Gastrocnemius medialis (tissue), 4 donors: ENCODE data around the gene MOV10. TPM values are rescaled to one million over a fixed set of nuclear protein-coding genes. Genes with fewer than 3 reads are reported as not detected.

Experiments used
- ATAC-seq, 2 donors: fragments of 150-250 bp; one replicate each; pipeline ENCODE4 v1.9.1; 2016
- DNase-seq, 2 donors: peaks; one replicate each; pipeline ENCODE4 v3.0.0-alpha.2; 2019
- H3K27ac ChIP-seq, 4 donors: fragments of 200-600 bp; sonication (generic); 1 replicate in 1 of 4; 2 replicates in 3 of 4; pipeline ENCODE4 v1.5.1; 2016 to 2018; ENCODE audit warnings: mild to moderate bottlenecking in 2 of 4, moderate library complexity in 1 of 4
- H3K27me3 ChIP-seq, 3 donors: fragments of 200-600 bp; sonication (generic) in 2 of 3; 1 replicate in 1 of 3; 2 replicates in 2 of 3; pipeline versions ENCODE4 v1.5.1 to v1.6.0; 2016 to 2019; ENCODE audit warnings: mild to moderate bottlenecking in 1 of 3, moderate library complexity in 1 of 3
- H3K36me3 ChIP-seq, 2 donors: fragments of 200-600 bp; sonication (generic) in 1 of 2; one replicate each; pipeline ENCODE4 v1.5.1; 2017 to 2018
- H3K4me1 ChIP-seq, 2 donors: fragments of 200-600 bp; sonication (generic) in 1 of 2; one replicate each; pipeline ENCODE4 v1.5.1; 2016 to 2017; ENCODE audit warnings: mild to moderate bottlenecking in 2 of 2
- H3K4me3 ChIP-seq, 4 donors: fragments of 200-600 bp; sonication (generic) in 3 of 4; 1 replicate in 1 of 4; 2 replicates in 3 of 4; pipeline ENCODE4 v1.5.1; 2016 to 2019; ENCODE audit warnings: mild to moderate bottlenecking in 2 of 4
- H3K9me3 ChIP-seq, 3 donors: fragments of 200-600 bp; sonication (generic) in 2 of 3; 1 replicate in 1 of 3; 2 replicates in 2 of 3; pipeline ENCODE4 v1.5.1; 2016 to 2019
- POLR2A ChIP-seq, 2 donors: fragments of 450-650 bp; IDR thresholded peaks; one replicate each; pipeline ENCODE4 v1.6.1; 2017; ENCODE audit warnings: antibody characterized with exemption in 2 of 2, mild to moderate bottlenecking in 2 of 2, moderate library complexity in 2 of 2
- in situ Hi-C, 4 donors: fragments of 200-750 bp; cut with MboI; loops; one replicate each; pipeline versions ENCODE4 v1.15.0 to v1.8.0; 2017; ENCODE audit warnings: low sequenced_read_pairs in 4 of 4
- intact Hi-C: fragments of 100-400 bp; cut with DNase I; formaldehyde crosslinking; loops from one replicate; pipeline ENCODE4 v1.15.1; 2023; ENCODE audit warnings: low total_unique reads
- total RNA-seq, 4 donors: library from RNA; depleted of rRNA; stranded (reverse); fragments of >200 nt; gene quantifications; one replicate each; pipeline versions ENCODE4 v1.1.0 to v1.2.3, GENCODE V29; 2016
- TF ChIP-seq, protein P1 (sequence below), 5 experiments: fragments of 450-650 bp in 3 of 5; fragments of 200-600 bp in 2 of 5; sonication (generic) in 2 of 5; IDR thresholded peaks in 4 of 5; conservative IDR thresholded peaks in 1 of 5; 1 replicate in 4 of 5; 2 replicates in 1 of 5; pipeline ENCODE4 v1.5.1; 2016 to 2019; ENCODE audit warnings: antibody characterized with exemption in 5 of 5, mild to moderate bottlenecking in 3 of 5, moderate library complexity in 3 of 5

The MOV10 gene
- total RNA-seq, 4 donors from 2014 or later, result 2.8 to 7.2 (median 4.8) TPM

DNA sequence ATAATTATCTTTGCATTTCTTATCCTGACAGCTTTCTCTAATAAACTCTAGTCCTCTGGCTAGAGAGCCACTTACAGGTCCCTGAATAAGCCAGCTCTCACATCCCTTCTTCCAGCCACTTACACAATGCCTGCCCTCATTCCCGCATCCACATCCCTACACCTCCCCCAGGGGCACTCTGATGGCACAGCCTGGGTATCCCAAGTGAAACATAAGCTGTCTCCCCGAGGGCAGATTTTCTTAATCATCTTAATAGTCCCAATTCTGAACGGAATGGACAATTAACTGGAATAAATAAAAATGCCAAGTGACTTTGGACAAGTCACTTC, 27.6 kb downstream of the MOV10 start:
- no peak for ATAC-seq
- Histone ChIP-seq H3K36me3 (peaks cover 0 to 14% of the 10 kb centered on the region in 2 donors), H3K27me3 (no peaks in the 10 kb centered on the region), H3K4me3 (no peak overlapping the region), H3K9me3 (no peaks in the 10 kb centered on the region), H3K4me1 (peaks cover 43 to 47% of the 10 kb centered on the region in 2 donors), H3K27ac (peak overlapping the region; percentile 85 to 94 (median 90))
- intact Hi-C loops (no loop called here), in situ Hi-C loops (loop anchor here in 3 of 4 donors (10.0 to 25.0 kb wide), 4 partner anchors 77 to 685 kb away; partner anchors contain the start of genes CTTNBP2NL (in 3 of the 3) and MAGI3 (in 1 of the 3))
- TF ChIP-seq POLR2A (IDR thresholded peaks at IDR 0.05), result no peak
- TF ChIP-seq, protein P1, sequence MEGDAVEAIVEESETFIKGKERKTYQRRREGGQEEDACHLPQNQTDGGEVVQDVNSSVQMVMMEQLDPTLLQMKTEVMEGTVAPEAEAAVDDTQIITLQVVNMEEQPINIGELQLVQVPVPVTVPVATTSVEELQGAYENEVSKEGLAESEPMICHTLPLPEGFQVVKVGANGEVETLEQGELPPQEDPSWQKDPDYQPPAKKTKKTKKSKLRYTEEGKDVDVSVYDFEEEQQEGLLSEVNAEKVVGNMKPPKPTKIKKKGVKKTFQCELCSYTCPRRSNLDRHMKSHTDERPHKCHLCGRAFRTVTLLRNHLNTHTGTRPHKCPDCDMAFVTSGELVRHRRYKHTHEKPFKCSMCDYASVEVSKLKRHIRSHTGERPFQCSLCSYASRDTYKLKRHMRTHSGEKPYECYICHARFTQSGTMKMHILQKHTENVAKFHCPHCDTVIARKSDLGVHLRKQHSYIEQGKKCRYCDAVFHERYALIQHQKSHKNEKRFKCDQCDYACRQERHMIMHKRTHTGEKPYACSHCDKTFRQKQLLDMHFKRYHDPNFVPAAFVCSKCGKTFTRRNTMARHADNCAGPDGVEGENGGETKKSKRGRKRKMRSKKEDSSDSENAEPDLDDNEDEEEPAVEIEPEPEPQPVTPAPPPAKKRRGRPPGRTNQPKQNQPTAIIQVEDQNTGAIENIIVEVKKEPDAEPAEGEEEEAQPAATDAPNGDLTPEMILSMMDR (IDR thresholded peaks at IDR 0.05 in 4 of 5, conservative IDR thresholded peaks at IDR 0.05 in 1 of 5), result no peak
- no peak for DNase-seq

DNA sequence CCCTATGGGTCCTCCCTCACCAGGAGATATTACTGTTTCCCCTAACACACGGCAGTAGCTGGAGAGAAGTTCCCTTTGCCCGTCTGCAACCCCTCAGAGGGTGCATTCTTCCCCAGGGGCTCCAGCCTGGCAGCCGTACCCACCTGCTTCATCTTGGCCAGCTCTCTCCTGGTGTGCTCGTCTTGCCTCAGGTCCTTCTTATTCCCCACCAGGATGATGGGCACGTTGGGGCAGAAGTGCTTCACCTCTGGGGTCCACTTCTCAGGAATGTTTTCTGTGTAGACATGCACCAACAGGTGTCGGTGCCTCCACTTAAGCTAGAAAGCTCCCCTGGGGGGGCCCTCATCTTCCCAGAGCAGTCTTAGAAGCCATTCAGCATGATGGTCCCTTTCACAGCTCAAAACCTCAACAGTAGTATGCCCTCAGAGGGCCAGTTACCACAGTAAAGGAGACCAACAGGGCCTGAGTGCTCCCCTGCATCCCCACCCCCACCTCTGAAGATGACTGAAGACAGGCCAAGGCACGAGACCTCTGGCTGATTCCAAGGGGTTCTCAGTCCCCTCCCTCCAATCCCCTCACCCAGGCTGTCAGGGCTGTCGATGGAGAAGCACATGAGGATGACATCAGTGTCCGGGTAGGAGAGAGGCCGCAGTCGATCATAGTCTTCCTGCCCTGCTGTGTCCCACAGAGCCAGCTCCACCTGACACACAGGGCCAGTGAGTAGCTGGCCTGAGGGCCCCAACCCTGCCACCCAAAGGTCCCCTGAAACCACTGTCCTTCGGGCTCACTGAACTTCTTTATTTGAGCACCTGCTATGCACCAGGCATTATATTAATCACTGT, 28.2 kb downstream of the MOV10 start:
- peaks cover 0 to 14% of the 10 kb centered on the region in 2 donors for H3K36me3 ChIP-seq
- intact Hi-C loops, result no loop called here
- H3K4me1 ChIP-seq, result peaks cover 46 to 47% of the 10 kb centered on the region in 2 donors
- H3K27me3 ChIP-seq, result no peaks in the 10 kb centered on the region
- H3K27ac ChIP-seq, result peak overlapping the region; percentile 85 to 94 (median 90)
- H3K4me3 ChIP-seq, result no peak overlapping the region
- H3K9me3 ChIP-seq, result no peaks in the 10 kb centered on the region
- no peak for DNase-seq
- ATAC-seq, result no peak
- in situ Hi-C loops, result loop anchor here in 3 of 4 donors (10.0 to 25.0 kb wide), 4 partner anchors 78 to 685 kb away; partner anchors contain the start of genes CTTNBP2NL (in 3 of the 3) and MAGI3 (in 1 of the 3)
- TF ChIP-seq, protein P1 (IDR thresholded peaks at IDR 0.05 in 4 of 5, conservative IDR thresholded peaks at IDR 0.05 in 1 of 5), result no peak
- no peak for TF ChIP-seq POLR2A (IDR thresholded peaks at IDR 0.05)

DNA sequence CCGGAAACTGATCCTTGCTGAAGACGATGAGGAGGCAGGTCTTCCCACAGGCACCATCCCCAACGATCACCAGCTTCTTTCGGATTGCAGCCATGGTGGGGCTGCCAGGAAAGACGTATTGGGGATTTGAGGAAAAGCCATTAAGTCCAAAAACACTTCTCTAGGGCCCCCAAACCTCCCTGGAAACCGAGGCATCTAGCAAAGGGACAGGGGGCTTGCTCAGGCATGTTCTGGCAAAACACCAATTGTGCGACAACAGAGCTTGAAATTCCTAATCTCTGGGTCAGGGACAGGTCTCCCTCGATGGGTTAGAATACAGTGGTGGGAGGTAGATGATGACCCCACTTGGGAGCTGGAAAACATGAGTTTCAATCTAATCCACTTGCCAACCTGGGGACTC, 29.2 kb downstream of the MOV10 start:
- no peaks in the 10 kb centered on the region for H3K27me3 ChIP-seq
- ATAC-seq (no peak), DNase-seq (no peak)
- in situ Hi-C loops, result loop anchor here in 3 of 4 donors (10.0 to 25.0 kb wide), 4 partner anchors 79 to 684 kb away; partner anchors contain the start of genes CTTNBP2NL (in 3 of the 3) and MAGI3 (in 1 of the 3)
- H3K36me3 ChIP-seq, result peaks cover 0 to 14% of the 10 kb centered on the region in 2 donors
- H3K4me1 ChIP-seq, result peaks cover 47% of the 10 kb centered on the region in 2 donors
- H3K9me3 ChIP-seq, result no peaks in the 10 kb centered on the region
- no peak for TF ChIP-seq POLR2A (IDR thresholded peaks at IDR 0.05)
- TF ChIP-seq, protein P1 (IDR thresholded peaks at IDR 0.05 in 4 of 5, conservative IDR thresholded peaks at IDR 0.05 in 1 of 5), result no peak
- H3K27ac ChIP-seq, result peak overlapping the region; percentile 85 to 94 (median 90)
- H3K4me3 ChIP-seq, result no peak overlapping the region
- intact Hi-C loops, result no loop called here

DNA sequence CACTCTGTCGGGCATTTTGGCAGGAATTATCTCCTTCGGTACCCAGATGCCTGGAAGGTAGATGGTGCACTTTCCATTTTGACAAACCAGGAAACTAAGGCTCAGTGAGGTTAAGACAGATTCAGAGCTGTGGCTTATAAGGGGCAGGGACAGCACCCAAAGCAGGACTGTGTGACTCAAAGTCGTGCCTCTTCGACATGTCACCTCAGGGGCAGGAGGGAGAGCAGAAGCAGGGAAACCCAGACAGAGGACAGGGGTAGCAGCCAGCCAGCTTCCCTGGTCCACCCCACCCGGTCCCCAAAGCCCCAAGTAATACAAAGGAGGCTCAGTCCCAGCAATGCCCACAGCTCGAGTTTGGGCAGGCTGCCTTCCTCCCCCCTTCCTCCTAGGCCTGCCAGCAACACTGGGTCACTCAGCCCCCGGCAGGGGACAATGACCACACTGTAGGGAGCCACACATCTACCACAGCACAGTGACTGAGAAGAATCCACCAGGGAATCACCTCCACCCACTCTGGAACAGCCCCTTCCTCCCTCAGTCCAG, 30.0 kb downstream of the MOV10 start:
- Histone ChIP-seq H3K4me1 (peaks cover 40% of the 10 kb centered on the region in 2 donors), H3K9me3 (no peaks in the 10 kb centered on the region), H3K27me3 (no peaks in the 10 kb centered on the region), H3K27ac (peak overlapping the region; percentile 85 to 94 (median 90)), H3K36me3 (peaks cover 0 to 14% of the 10 kb centered on the region in 2 donors), H3K4me3 (peak overlapping the region; percentile 6 to 87 (median 25))
- intact Hi-C loops, result no loop called here
- in situ Hi-C loops, result loop anchor here in 3 of 4 donors (10.0 to 25.0 kb wide), 4 partner anchors 80 to 683 kb away; partner anchors contain the start of genes CTTNBP2NL (in 3 of the 3) and MAGI3 (in 1 of the 3)
- DNase-seq (no peak), ATAC-seq (no peak)
- TF ChIP-seq, protein P1 (IDR thresholded peaks at IDR 0.05 in 4 of 5, conservative IDR thresholded peaks at IDR 0.05 in 1 of 5), result no peak
- TF ChIP-seq POLR2A (IDR thresholded peaks at IDR 0.05), result no peak
